Panc1 (cell line): ENCODE results near the gene CBFB. TPM values are rescaled to one million over a fixed set of nuclear protein-coding genes. Genes with fewer than 3 reads are reported as not detected.

ENCODE experiments used
- ATAC-seq: fragments of 200-7000 bp; cut with Tn5 transposase; 2 replicates; pipeline ENCODE4 v1.9.1; 2020; ENCODE audit warnings: mild to moderate bottlenecking, moderate library complexity
- BruUV-seq: library from RNA; stranded (reverse); fragments of 400-500 nt; replicated peaks from 2 replicates; lab custom pipeline; 2021; lab: Mats Ljungman, UMichigan
- CTCF ChIA-PET: fragments of 300-600 bp; sonication (Branson Sonifier 250); formaldehyde crosslinking; loops from one replicate; lab custom pipeline; 2022; ENCODE audit warnings: antibody characterized with exemption; lab: Charles Lee
- POLR2A ChIA-PET: fragments of 300-600 bp; sonication (Branson Sonifier 250); formaldehyde crosslinking; loops from one replicate; lab custom pipeline; 2022; ENCODE audit warnings: antibody characterized with exemption; lab: Charles Lee
- DNase-seq: peaks from one replicate; pipeline ENCODE4 v3.0.0-alpha.2; 2010; ENCODE audit warnings: low read depth, low spot score
- H3K27ac ChIP-seq: 2 replicates; pipeline ENCODE4 v1.5.1; 2011; ENCODE audit warnings: mild to moderate bottlenecking, low read length, inconsistent platforms
- H3K27me3 ChIP-seq: fragments of 200-500 bp; sonication (Bioruptor generic); 2 replicates; pipeline ENCODE4 v1.6.0; 2014; ENCODE audit warnings: low read length, inconsistent platforms; ENCODE audit not compliant: control insufficient read depth, insufficient read depth
- H3K36me3 ChIP-seq: fragments of 200-500 bp; sonication (Bioruptor generic); 2 replicates; pipeline ENCODE4 v1.5.1; 2014; ENCODE audit warnings: inconsistent platforms, mild to moderate bottlenecking, low read length, moderate library complexity; ENCODE audit not compliant: control insufficient read depth, insufficient read depth
- H3K4me1 ChIP-seq: 2 replicates; pipeline ENCODE4 v1.5.1; 2011; ENCODE audit warnings: inconsistent platforms, mild to moderate bottlenecking, low read length, moderate library complexity; ENCODE audit not compliant: control insufficient read depth, insufficient read depth
- H3K4me3 ChIP-seq, 2 experiments: 2 replicates each; pipeline ENCODE4 v1.5.1; 2011 to 2012; ENCODE audit warnings: low read depth in 2 of 2, low read length in 2 of 2, mild to moderate bottlenecking in 2 of 2, inconsistent platforms in 1 of 2, moderate library complexity in 1 of 2
- H3K9me3 ChIP-seq: fragments of 200-500 bp; sonication (Bioruptor generic); 2 replicates; pipeline ENCODE4 v1.5.1; 2014; ENCODE audit warnings: low read depth, mild to moderate bottlenecking, inconsistent platforms, low read length, moderate library complexity; ENCODE audit not compliant: control insufficient read depth, insufficient read depth
- CTCF ChIP-seq: fragments of 450-650 bp; IDR thresholded peaks from 2 replicates; pipeline ENCODE4 v1.5.1; 2017; ENCODE audit warnings: mild to moderate bottlenecking
- POLR2AphosphoS5 ChIP-seq: IDR thresholded peaks from 2 replicates; pipeline ENCODE4 v1.6.1; 2012; ENCODE audit warnings: mild to moderate bottlenecking, low read depth, low read length, moderate library complexity
- REST ChIP-seq, 2 experiments: IDR thresholded peaks; 2 replicates each; pipeline ENCODE4 v1.6.1; 2011 to 2012; ENCODE audit warnings: low read depth in 2 of 2, control low read depth in 1 of 2, low read length in 1 of 2, mild to moderate bottlenecking in 1 of 2, moderate library complexity in 1 of 2; ENCODE audit not compliant: insufficient read depth in 1 of 2
- SIN3A ChIP-seq: IDR thresholded peaks from 2 replicates; pipeline ENCODE4 v1.6.1; 2012; ENCODE audit warnings: low read depth, mild to moderate bottlenecking, low read length, moderate library complexity, borderline replicate concordance; ENCODE audit not compliant: insufficient read depth
- TCF7L2 ChIP-seq: IDR thresholded peaks from 2 replicates; pipeline ENCODE4 v1.6.1; 2011; ENCODE audit warnings: mild to moderate bottlenecking, low read depth, low read length, inconsistent platforms
- in situ Hi-C: cut with HindIII; loops from 2 replicates; pipeline ENCODE4 v1.10.0; 2016; ENCODE audit warnings: low sequenced_read_pairs, low pct_unique_long_range_greater_than_20kb
- intact Hi-C: fragments of 100-400 bp; cut with micrococcal nuclease; formaldehyde crosslinking; loops from one replicate; pipeline ENCODE4 v1.10.0; 2022; ENCODE audit not compliant: unreplicated experiment
- total RNA-seq: library from RNA; stranded (reverse); gene quantifications from one replicate; pipeline ENCODE4 v1.2.1, GENCODE V29; 2021; ENCODE audit not compliant: unreplicated experiment

CBFB gene
- total RNA-seq, 1 experiment from 2014 or later: 66.4 TPM

GRCh38 chr16:67148656-67149275 lies 119.8 kb downstream of the CBFB start:
- CTCF ChIA-PET: no interaction called here

More at GRCh38 chr16:67148656-67149275, 119.8 kb downstream of the CBFB start:
- no peak for TF ChIP-seq REST (IDR thresholded peaks at IDR 0.05; ENCODE audit: insufficient read depth in 1 of 2, low read depth in 2 of 2, low read length in 1 of 2)
- no peak for TF ChIP-seq TCF7L2
- no peak for TF ChIP-seq SIN3A
- TF ChIP-seq CTCF: no peak
- TF ChIP-seq POLR2AphosphoS5: no peak
- Histone ChIP-seq H3K4me1 (peaks cover 5% of the 10 kb centered on the region), H3K36me3 (peaks cover 5% of the 10 kb centered on the region; the same call in 1 of the 2 replicates), H3K27me3 (no peaks in the 10 kb centered on the region), H3K9me3 (no peaks in the 10 kb centered on the region), H3K4me3 (no peak overlapping the region), H3K27ac (no peak overlapping the region)
- POLR2A ChIA-PET: no interaction called here
- intact Hi-C loops: no loop called here
- DNase-seq (no peak), ATAC-seq (no peak)
- in situ Hi-C loops: no loop called here
- no TSS peak for BruUV-seq
